HG02938 (cell line): Measurements from ENCODE around the gene AREL1.
"Not testable (repeated sequence)": the region's sequence is repeated elsewhere in the genome, so short reads cannot be mapped to it uniquely, and the experiment has no call there.

Source experiments
- ATAC-seq: cut with Tn5 transposase; IDR thresholded peaks from one replicate; pipeline ENCODE4 v1.9.1; 2021; ENCODE audit warnings: mild to moderate bottlenecking, moderate library complexity; ENCODE audit not compliant: unreplicated experiment

Gene AREL1

GRCh38 chr14:74712499-74713394, at the start of gene AREL1, which contains the start of gene FCF1:
TSS of gene AREL1 (minus strand) at chr14:74713080. CDS start at chr14:74685615, 27,465 bp downstream.
TSS of gene FCF1 (plus strand) at chr14:74713144. CDS start at chr14:74713198, 54 bp downstream.
- ATAC-seq = peak; percentile 88

- ATAC-seq = not testable (repeated sequence)
Measured at GRCh38 chr14:74758505-74758904, 45.6 kb upstream of the AREL1 start.

GRCh38 chr14:74756326-74756725, 43.4 kb upstream of the AREL1 start:
- ATAC-seq = no peak

GRCh38 chr14:74754899-74755298, 42.0 kb upstream of the AREL1 start:
- no peak for ATAC-seq

GRCh38 chr14:74754157-74754556, 41.3 kb upstream of the AREL1 start:
- no peak for ATAC-seq

- ATAC-seq = no peak
Measured at GRCh38 chr14:74747237-74747636, 34.4 kb upstream of the AREL1 start.

GRCh38 chr14:74739293-74740030, 26.6 kb upstream of the AREL1 start:
- ATAC-seq = no peak

GRCh38 chr14:74737753-74738325, 25.0 kb upstream of the AREL1 start:
- ATAC-seq = no peak

- ATAC-seq = no peak
Measured at GRCh38 chr14:74735125-74735524, 22.2 kb upstream of the AREL1 start.

- ATAC-seq = no peak
Measured at GRCh38 chr14:74733221-74733620, 20.3 kb upstream of the AREL1 start.

GRCh38 chr14:74732387-74732786, 19.5 kb upstream of the AREL1 start:
- no peak for ATAC-seq

GRCh38 chr14:74723134-74723533, 10.3 kb upstream of the AREL1 start:
- no peak for ATAC-seq

- ATAC-seq = no peak
Measured at GRCh38 chr14:74720526-74720925, 7.6 kb upstream of the AREL1 start.

- ATAC-seq = no peak
Measured at GRCh38 chr14:74713395-74713735, 485 bp upstream of the AREL1 start.

- ATAC-seq = no peak
Measured at GRCh38 chr14:74711651-74712050, 1.2 kb downstream of the AREL1 start.

- no peak for ATAC-seq
Measured at GRCh38 chr14:74710480-74710879, 2.4 kb downstream of the AREL1 start.

- no peak for ATAC-seq
Measured at GRCh38 chr14:74705613-74706500, 7.0 kb downstream of the AREL1 start.

GRCh38 chr14:74704656-74705055, 8.2 kb downstream of the AREL1 start:
- no peak for ATAC-seq

- no peak for ATAC-seq
Measured at GRCh38 chr14:74703043-74703442, 9.8 kb downstream of the AREL1 start.

- no peak for ATAC-seq
Measured at GRCh38 chr14:74702293-74702692, 10.6 kb downstream of the AREL1 start.

GRCh38 chr14:74698465-74698864, 14.4 kb downstream of the AREL1 start:
- ATAC-seq = no peak
